ENCODE results near the gene USP6. TPM values are rescaled to one million over a fixed set of nuclear protein-coding genes. Genes with fewer than 3 reads are reported as not detected.
"Not testable (repeated sequence)": the region's sequence is repeated elsewhere in the genome, so short reads cannot be mapped to it uniquely, and the experiment has no call there.

Gene USP6
- total RNA-seq, 1 donor, result not detected

- H4K20me1 ChIP-seq (ENCODE audit: insufficient read depth, low read length), result no peaks in the 10 kb centered on the region
- H3K79me2 ChIP-seq (ENCODE audit: insufficient read depth, low read length), result no peaks in the 10 kb centered on the region
- H3K4me1 ChIP-seq (ENCODE audit: insufficient read depth, low read length), result no peaks in the 10 kb centered on the region
- no peaks in the 10 kb centered on the region for H3K36me3 ChIP-seq (ENCODE audit: insufficient read depth, low read length)
- H3K4me3 ChIP-seq (ENCODE audit: insufficient read depth, low read length), result no peak overlapping the region
- H2AFZ ChIP-seq (ENCODE audit: low read length), result no peak overlapping the region
- no peak for TF ChIP-seq CTCF (IDR thresholded peaks at IDR 0.05; ENCODE audit: extremely low read depth, low read depth, low read length)
- H3K4me2 ChIP-seq (ENCODE audit: insufficient read depth, low read length), result no peak overlapping the region
- peak; percentile 66 for DNase-seq (ENCODE audit: insufficient read length, low spot score, missing footprints)
- H3K27ac ChIP-seq (ENCODE audit: low read depth, low read length), result no peak overlapping the region
- H3K27me3 ChIP-seq (ENCODE audit: insufficient read depth, low read length), result no peaks in the 10 kb centered on the region
- H3K9me3 ChIP-seq (ENCODE audit: low read depth, low read length), result no peaks in the 10 kb centered on the region
Measured at GRCh38 chr17:5138616-5139457, 23.0 kb downstream of the USP6 start.

DNA sequence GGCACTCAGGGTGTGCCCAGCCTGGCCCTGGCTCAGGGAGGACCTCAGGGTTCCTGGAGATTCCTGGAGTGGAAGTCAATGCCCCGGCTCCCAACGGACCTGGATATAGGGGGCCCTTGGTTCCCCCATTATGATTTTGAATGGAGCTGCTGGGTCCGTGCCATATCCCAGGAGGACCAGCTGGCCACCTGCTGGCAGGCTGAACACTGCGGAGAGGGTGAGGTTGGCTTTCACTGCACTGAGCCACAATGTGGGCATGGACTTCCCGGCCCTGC is 23.6 kb downstream of the USP6 start:
- DNase-seq (ENCODE audit: insufficient read length, low spot score, missing footprints), result no peak
- Histone ChIP-seq H3K4me3 (ENCODE audit: insufficient read depth, low read length) (no peak overlapping the region), H4K20me1 (ENCODE audit: insufficient read depth, low read length) (no peaks in the 10 kb centered on the region), H3K36me3 (ENCODE audit: insufficient read depth, low read length) (no peaks in the 10 kb centered on the region), H3K27me3 (ENCODE audit: insufficient read depth, low read length) (no peaks in the 10 kb centered on the region), H3K79me2 (ENCODE audit: insufficient read depth, low read length) (no peaks in the 10 kb centered on the region), H3K9me3 (ENCODE audit: low read depth, low read length) (no peaks in the 10 kb centered on the region), H3K27ac (ENCODE audit: low read depth, low read length) (no peak overlapping the region), H3K4me1 (ENCODE audit: insufficient read depth, low read length) (no peaks in the 10 kb centered on the region), H3K4me2 (ENCODE audit: insufficient read depth, low read length) (no peak overlapping the region), H2AFZ (ENCODE audit: low read length) (no peak overlapping the region)
- TF ChIP-seq CTCF (IDR thresholded peaks at IDR 0.05; ENCODE audit: extremely low read depth, low read depth, low read length), result no peak

DNA sequence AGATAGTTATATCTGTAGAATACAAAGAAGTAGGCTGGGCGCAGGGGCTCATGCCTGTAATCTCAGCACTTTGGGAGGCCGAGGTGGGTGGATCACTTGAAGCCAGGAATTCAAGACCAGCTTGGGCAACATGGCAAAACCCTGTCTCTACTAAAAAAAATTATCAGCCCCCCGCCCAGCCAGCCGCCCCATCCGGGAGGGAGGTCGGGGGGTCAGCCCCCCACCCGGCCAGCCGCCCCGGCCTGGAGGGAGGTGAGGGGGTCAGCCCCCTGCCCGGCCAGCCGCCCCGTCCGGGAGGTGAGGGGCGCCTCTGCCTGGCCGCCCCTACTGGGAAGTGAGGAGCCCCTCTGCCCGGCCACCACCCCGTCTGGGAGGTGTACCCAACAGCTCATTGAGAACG is 27.0 kb downstream of the USP6 start:
- not testable (repeated sequence) for H3K27me3 ChIP-seq (ENCODE audit: insufficient read depth, low read length); H3K27ac ChIP-seq (ENCODE audit: low read depth, low read length); H3K4me1 ChIP-seq (ENCODE audit: insufficient read depth, low read length); H3K4me3 ChIP-seq (ENCODE audit: insufficient read depth, low read length); H3K4me2 ChIP-seq (ENCODE audit: insufficient read depth, low read length); H3K79me2 ChIP-seq (ENCODE audit: insufficient read depth, low read length); H4K20me1 ChIP-seq (ENCODE audit: insufficient read depth, low read length); DNase-seq (ENCODE audit: insufficient read length, low spot score, missing footprints); H2AFZ ChIP-seq (ENCODE audit: low read length); H3K9me3 ChIP-seq (ENCODE audit: low read depth, low read length); H3K36me3 ChIP-seq (ENCODE audit: insufficient read depth, low read length)

GRCh38 chr17:5146122-5146521 is 30.3 kb downstream of the USP6 start:
- not testable (repeated sequence) for H4K20me1 ChIP-seq (ENCODE audit: insufficient read depth, low read length); H2AFZ ChIP-seq (ENCODE audit: low read length); H3K9me3 ChIP-seq (ENCODE audit: low read depth, low read length); H3K27me3 ChIP-seq (ENCODE audit: insufficient read depth, low read length); H3K4me1 ChIP-seq (ENCODE audit: insufficient read depth, low read length); DNase-seq (ENCODE audit: insufficient read length, low spot score, missing footprints); H3K4me2 ChIP-seq (ENCODE audit: insufficient read depth, low read length); H3K79me2 ChIP-seq (ENCODE audit: insufficient read depth, low read length); H3K4me3 ChIP-seq (ENCODE audit: insufficient read depth, low read length); H3K36me3 ChIP-seq (ENCODE audit: insufficient read depth, low read length); H3K27ac ChIP-seq (ENCODE audit: low read depth, low read length)

DNA sequence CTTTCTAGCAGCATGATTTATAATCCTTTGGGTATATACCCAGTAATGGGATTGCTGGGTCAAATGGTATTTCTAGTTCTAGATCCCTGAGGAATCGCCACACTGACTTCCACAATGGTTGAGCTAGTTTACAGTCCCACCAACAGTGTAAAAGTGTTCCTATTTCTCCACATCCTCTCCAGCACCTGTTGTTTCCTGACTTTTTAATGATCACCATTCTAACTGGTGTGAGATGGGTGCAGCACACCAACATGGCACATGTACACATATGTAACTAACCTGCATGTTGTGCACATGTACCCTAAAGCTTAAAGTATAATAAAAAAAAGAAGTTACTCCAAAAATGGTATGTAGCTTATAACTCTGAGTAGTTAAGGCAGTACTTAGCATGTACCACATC is 44.9 kb downstream of the USP6 start:
- not testable (repeated sequence) for DNase-seq (ENCODE audit: insufficient read length, low spot score, missing footprints); H3K36me3 ChIP-seq (ENCODE audit: insufficient read depth, low read length); H3K4me3 ChIP-seq (ENCODE audit: insufficient read depth, low read length); H3K9me3 ChIP-seq (ENCODE audit: low read depth, low read length); H3K4me2 ChIP-seq (ENCODE audit: insufficient read depth, low read length); H4K20me1 ChIP-seq (ENCODE audit: insufficient read depth, low read length); H3K27me3 ChIP-seq (ENCODE audit: insufficient read depth, low read length); H3K4me1 ChIP-seq (ENCODE audit: insufficient read depth, low read length); H3K27ac ChIP-seq (ENCODE audit: low read depth, low read length); H3K79me2 ChIP-seq (ENCODE audit: insufficient read depth, low read length); H2AFZ ChIP-seq (ENCODE audit: low read length)

- not testable (repeated sequence) for H3K36me3 ChIP-seq (ENCODE audit: insufficient read depth, low read length); H3K9me3 ChIP-seq (ENCODE audit: low read depth, low read length); H3K4me2 ChIP-seq (ENCODE audit: insufficient read depth, low read length); DNase-seq (ENCODE audit: insufficient read length, low spot score, missing footprints); H3K4me3 ChIP-seq (ENCODE audit: insufficient read depth, low read length); H3K79me2 ChIP-seq (ENCODE audit: insufficient read depth, low read length); H2AFZ ChIP-seq (ENCODE audit: low read length); H3K27me3 ChIP-seq (ENCODE audit: insufficient read depth, low read length); H4K20me1 ChIP-seq (ENCODE audit: insufficient read depth, low read length); H3K4me1 ChIP-seq (ENCODE audit: insufficient read depth, low read length); H3K27ac ChIP-seq (ENCODE audit: low read depth, low read length)
Measured at GRCh38 chr17:5161793-5162192, 46.0 kb downstream of the USP6 start.
